ENCODE measurements around the gene TNFAIP1. TPM values are rescaled to one million over a fixed set of nuclear protein-coding genes. Genes with fewer than 3 reads are reported as not detected.
A peak's percentile ranks its signal among the peaks of the same experiment; 100 is the strongest.

The TNFAIP1 gene
- total RNA-seq, 2 experiments from 2014 or later = 24.4 to 27.3 TPM

GRCh38 chr17:28327031-28327607 is 8.4 kb upstream of the TNFAIP1 start:
- peaks cover 28% of the 10 kb centered on the region for H3K36me3 Mint-ChIP-seq
- H3K4me1 Mint-ChIP-seq (ENCODE audit: low read depth) = peaks cover 27% of the 10 kb centered on the region
- peak; percentile 58 for DNase-seq
- intact Hi-C loops (cut with micrococcal nuclease) = loop anchor here (1.0 kb wide), 1 partner anchor 8 kb away; the partner anchor contains the start of genes IFT20 and TNFAIP1
- H3K9me3 Mint-ChIP-seq = no peaks in the 10 kb centered on the region
- POLR2A ChIA-PET = no interaction called here
- no peak overlapping the region for H3K4me3 Mint-ChIP-seq
- peak overlapping the region; percentile 60 for H3K27ac Mint-ChIP-seq
- CTCF ChIA-PET = no interaction called here
- no peaks in the 10 kb centered on the region for H3K27me3 Mint-ChIP-seq

- Mint-ChIP-seq H3K4me3 (no peak overlapping the region), H3K9me3 (no peaks in the 10 kb centered on the region), H3K4me1 (ENCODE audit: low read depth) (peaks cover 29% of the 10 kb centered on the region), H3K27ac (no peak overlapping the region), H3K36me3 (peaks cover 28% of the 10 kb centered on the region), H3K27me3 (no peaks in the 10 kb centered on the region)
- DNase-seq = no peak
- POLR2A ChIA-PET = no interaction called here
- CTCF ChIA-PET = no interaction called here
- intact Hi-C loops (cut with micrococcal nuclease) = loop anchor here (1.0 kb wide), 1 partner anchor 8 kb away; the partner anchor contains the start of genes IFT20 and TNFAIP1
Measured at GRCh38 chr17:28327709-28328108, 7.9 kb upstream of the TNFAIP1 start.

- H3K27ac Mint-ChIP-seq = peak overlapping the region; percentile 9
Measured at GRCh38 chr17:28328325-28328724, 7.2 kb upstream of the TNFAIP1 start.

GRCh38 chr17:28330671-28331070 is 4.9 kb upstream of the TNFAIP1 start:
- intact Hi-C loops (cut with micrococcal nuclease) = no loop called here
- Mint-ChIP-seq H3K9me3 (no peaks in the 10 kb centered on the region), H3K27ac (no peak overlapping the region), H3K4me3 (no peak overlapping the region), H3K36me3 (peaks cover 27% of the 10 kb centered on the region), H3K27me3 (no peaks in the 10 kb centered on the region), H3K4me1 (ENCODE audit: low read depth) (peaks cover 41% of the 10 kb centered on the region)
- DNase-seq = no peak
- ChIA-PET POLR2A (interaction anchor here (1.0 kb wide), 1 partner anchor 11 kb away, joined by 3 read pairs; no protein-coding TSS in a partner anchor), CTCF (interaction anchor here (1.3 kb wide), 1 partner anchor 79 kb away, joined by 3 read pairs; no protein-coding TSS in a partner anchor)

More at GRCh38 chr17:28328325-28328724, 7.2 kb upstream of the TNFAIP1 start:
- no peaks in the 10 kb centered on the region for H3K27me3 Mint-ChIP-seq
- POLR2A ChIA-PET = no interaction called here
- CTCF ChIA-PET = no interaction called here
- intact Hi-C loops (cut with micrococcal nuclease) = no loop called here
- H3K4me1 Mint-ChIP-seq (ENCODE audit: low read depth) = peaks cover 29% of the 10 kb centered on the region
- H3K4me3 Mint-ChIP-seq = no peak overlapping the region
- H3K36me3 Mint-ChIP-seq = peaks cover 28% of the 10 kb centered on the region
- DNase-seq = no peak
- H3K9me3 Mint-ChIP-seq = no peaks in the 10 kb centered on the region

- intact Hi-C loops (cut with micrococcal nuclease) = no loop called here
- CTCF ChIA-PET = no interaction called here
- Mint-ChIP-seq H3K4me3 (no peak overlapping the region), H3K4me1 (ENCODE audit: low read depth) (peaks cover 42% of the 10 kb centered on the region), H3K9me3 (no peaks in the 10 kb centered on the region), H3K27ac (no peak overlapping the region), H3K36me3 (peaks cover 16% of the 10 kb centered on the region), H3K27me3 (no peaks in the 10 kb centered on the region)
- POLR2A ChIA-PET = no interaction called here
- DNase-seq = no peak
Measured at GRCh38 chr17:28331891-28332420, 3.6 kb upstream of the TNFAIP1 start.

GRCh38 chr17:28333083-28333746 is 2.3 kb upstream of the TNFAIP1 start:
- no peak overlapping the region for H3K27ac Mint-ChIP-seq
- no peak for DNase-seq
- H3K4me3 Mint-ChIP-seq = no peak overlapping the region
- CTCF ChIA-PET = interaction anchor here (3.9 kb wide), 1 partner anchor 13 kb away, joined by 13 read pairs; no protein-coding TSS in a partner anchor
- peaks cover 38% of the 10 kb centered on the region for H3K4me1 Mint-ChIP-seq (ENCODE audit: low read depth)
- peaks cover 5% of the 10 kb centered on the region for H3K36me3 Mint-ChIP-seq
- no peaks in the 10 kb centered on the region for H3K27me3 Mint-ChIP-seq
- POLR2A ChIA-PET = interaction anchor here (0.6 to 0.7 kb wide), 2 partner anchors 14 to 65 kb away, joined by 3 read pairs; partner anchors contain the start of gene TMEM97
- H3K9me3 Mint-ChIP-seq = no peaks in the 10 kb centered on the region
- intact Hi-C loops (cut with micrococcal nuclease) = no loop called here

GRCh38 chr17:28334171-28334570 is 1.4 kb upstream of the TNFAIP1 start:
- intact Hi-C loops (cut with micrococcal nuclease) = no loop called here
- Mint-ChIP-seq H3K4me3 (peak overlapping the region; percentile 94), H3K36me3 (peaks cover 3% of the 10 kb centered on the region), H3K27ac (no peak overlapping the region), H3K27me3 (no peaks in the 10 kb centered on the region), H3K9me3 (no peaks in the 10 kb centered on the region), H3K4me1 (ENCODE audit: low read depth) (peaks cover 36% of the 10 kb centered on the region)
- CTCF ChIA-PET = interaction anchor here (2.1 to 3.9 kb wide), 2 partner anchors 14 to 24 kb away, joined by 9 to 13 read pairs; partner anchors contain the start of gene POLDIP2
- DNase-seq = no peak
- POLR2A ChIA-PET = interaction anchor here (2.1 kb wide), 1 partner anchor 14 kb away, joined by 9 read pairs; no protein-coding TSS in a partner anchor

GRCh38 chr17:28334666-28335200 is 828 bp upstream of the TNFAIP1 start:
- DNase-seq = no peak
- Mint-ChIP-seq H3K27me3 (no peaks in the 10 kb centered on the region), H3K4me3 (peak overlapping the region; percentile 94), H3K36me3 (peaks cover 3% of the 10 kb centered on the region), H3K27ac (peak overlapping the region; percentile 87), H3K4me1 (ENCODE audit: low read depth) (peaks cover 36% of the 10 kb centered on the region), H3K9me3 (no peaks in the 10 kb centered on the region)
- intact Hi-C loops (cut with micrococcal nuclease) = loop anchor here (1.0 kb wide), 5 partner anchors 7 to 618 kb away; partner anchors contain the start of genes POLDIP2, SARM1 and TMEM97
- ChIA-PET POLR2A (interaction anchor here (1.1 to 2.3 kb wide), 9 partner anchors 9 to 237 kb away, joined by 4 to 40 read pairs (median 5); partner anchors contain the start of genes PIGS, POLDIP2, SARM1 and TMEM97), CTCF (interaction anchor here (0.9 to 3.9 kb wide), 7 partner anchors 9 to 104 kb away, joined by 3 to 13 read pairs (median 4); partner anchors contain the start of gene POLDIP2)

- no peaks in the 10 kb centered on the region for H3K27me3 Mint-ChIP-seq
- peaks cover 8% of the 10 kb centered on the region for H3K36me3 Mint-ChIP-seq
- DNase-seq = peak; percentile 42
- intact Hi-C loops (cut with micrococcal nuclease) = loop anchor here (1.0 kb wide), 5 partner anchors 9 to 616 kb away; partner anchors contain the start of genes POLDIP2, SARM1 and TMEM97
- H3K9me3 Mint-ChIP-seq = no peaks in the 10 kb centered on the region
- peak overlapping the region; percentile 87 for H3K27ac Mint-ChIP-seq
- H3K4me3 Mint-ChIP-seq = peak overlapping the region; percentile 94
- peaks cover 36% of the 10 kb centered on the region for H3K4me1 Mint-ChIP-seq (ENCODE audit: low read depth)
- ChIA-PET POLR2A (interaction anchor here (1.1 to 2.3 kb wide), 9 partner anchors 9 to 235 kb away, joined by 4 to 40 read pairs (median 5); partner anchors contain the start of genes PIGS, POLDIP2, SARM1 and TMEM97), CTCF (interaction anchor here (0.6 to 3.9 kb wide), 11 partner anchors 9 to 107 kb away, joined by 3 to 13 read pairs (median 4); partner anchors contain the start of gene POLDIP2)
Measured at GRCh38 chr17:28335959-28336871, 654 bp downstream of the TNFAIP1 start.

GRCh38 chr17:28338056-28338768 is 2.7 kb downstream of the TNFAIP1 start:
- H3K36me3 Mint-ChIP-seq = peaks cover 15% of the 10 kb centered on the region
- no peak for DNase-seq
- H3K4me1 Mint-ChIP-seq (ENCODE audit: low read depth) = peaks cover 34% of the 10 kb centered on the region
- no peaks in the 10 kb centered on the region for H3K9me3 Mint-ChIP-seq
- no peak overlapping the region for H3K4me3 Mint-ChIP-seq
- H3K27ac Mint-ChIP-seq = no peak overlapping the region
- POLR2A ChIA-PET = no interaction called here
- intact Hi-C loops (cut with micrococcal nuclease) = no loop called here
- CTCF ChIA-PET = interaction anchor here (1.2 to 1.5 kb wide), 3 partner anchors 8 to 275 kb away, joined by 3 to 5 read pairs (median 4); no protein-coding TSS in a partner anchor
- H3K27me3 Mint-ChIP-seq = no peaks in the 10 kb centered on the region
